ENCODE measurements around the gene MYH13. TPM values are rescaled to one million over a fixed set of nuclear protein-coding genes. Genes with fewer than 3 reads are reported as not detected.

Gene MYH13
- total and polyA plus RNA-seq, 2 of the 13 experiments (the other 11 are each of a cell fraction or from before 2014, with no cell fraction given), result not detected

DNA sequence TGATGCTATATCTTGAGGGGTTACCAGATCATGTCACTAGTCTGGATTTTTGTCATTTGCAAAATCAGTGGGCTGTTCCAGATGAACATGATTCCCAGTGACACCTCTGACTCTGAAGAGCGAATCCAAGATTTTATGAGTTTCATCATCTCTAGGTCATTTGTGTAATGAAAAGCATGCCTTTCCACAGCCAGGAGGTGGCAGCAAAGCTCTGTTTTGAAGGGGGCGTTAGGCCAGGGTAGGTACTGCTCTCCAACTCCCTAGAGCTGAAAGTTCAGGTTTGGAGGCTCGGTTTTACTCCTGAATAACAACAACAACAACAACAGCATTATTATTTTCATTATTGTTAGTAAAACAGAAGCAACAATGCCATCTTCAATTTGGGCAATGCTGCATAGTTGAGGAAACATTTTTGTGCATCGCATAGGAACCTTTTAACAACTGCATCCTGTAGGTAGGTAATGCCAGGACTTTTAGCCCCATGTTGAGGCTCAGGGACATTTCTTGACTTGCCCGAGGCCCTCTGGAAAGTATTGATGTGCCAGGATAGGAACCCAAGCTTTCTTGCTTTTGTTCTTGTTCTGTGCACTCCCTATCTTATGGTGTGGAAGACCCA lies 77.0 kb downstream of the MYH13 start:
- ATAC-seq (peak; percentile 90), FAIRE-seq (peak; percentile 59), DNase-seq (ENCODE audit: low spot score) (peak; percentile 52)
- no peak overlapping the region for H3K27ac ChIP-seq (ENCODE audit: extremely low read length, insufficient read depth, low read length)
- ChIA-PET POLR2A (no interaction called here), CTCF (ENCODE audit: low intra/inter-chr PET ratio, low total read pairs) (interaction anchor here (1.2 to 1.7 kb wide), 3 partner anchors 319 to 322 kb away, joined by 3 to 11 read pairs (median 6); no protein-coding TSS in a partner anchor)
- peaks cover 5% of the 10 kb centered on the region for H3K4me1 ChIP-seq (ENCODE audit: insufficient read depth, low read length)
- 0 out of 5 replicates have a peak, but pooled peaks cover 0 to 3% of the 10 kb centered on the region in 2 experiments for H3K27me3 ChIP-seq (ENCODE audit: control insufficient read depth in 1 of 2, insufficient read depth in 2 of 2, low read length in 2 of 2)
- WGBS (ENCODE audit: low lambda C conversion rate), result 20% methylated on average over 5 of the region's 5 CpGs
- H2AFZ ChIP-seq (ENCODE audit: low read length), result no peak overlapping the region
- H3K79me2 ChIP-seq (ENCODE audit: insufficient read depth, low read length), result no peaks in the 10 kb centered on the region
- no TSS peak for BruUV-seq (replicated peaks)
- no peak overlapping the region for H3K4me2 ChIP-seq (ENCODE audit: low read depth, low read length)
- H3K9ac ChIP-seq (ENCODE audit: insufficient read depth, low read depth, low read length), result no peak overlapping the region
- H3K9me3 ChIP-seq (ENCODE audit: low read length), result no peaks in the 10 kb centered on the region
- no peaks in the 10 kb centered on the region for H3K36me3 ChIP-seq (replicated peaks in 1 of 2; ENCODE audit: control insufficient read depth in 1 of 2, insufficient read depth in 2 of 2, low read length in 2 of 2)
- H4K20me1 ChIP-seq (ENCODE audit: insufficient read depth, low read length), result no peaks in the 10 kb centered on the region
- no peak overlapping the region for H3K4me3 ChIP-seq (replicated peaks in 1 of 3; ENCODE audit: insufficient read depth in 1 of 3, low read depth in 2 of 3, low read length in 3 of 3)
- in situ Hi-C loops (cut with HindIII; ENCODE audit: extremely low pct_ligation_motif_present, low pct_unique_long_range_greater_than_20kb) (no loop called here), intact Hi-C loops (cut with micrococcal nuclease; ENCODE audit: unreplicated experiment) (loop anchor here (1.0 kb wide), 1 partner anchor 318 kb away; no protein-coding TSS in a partner anchor)
- no peak for TF ChIP-seq ZNF558 (CRISPR knock-in tag; IDR thresholded peaks at IDR 0.05; ENCODE audit: borderline replicate concordance)
- no peak for TF ChIP-seq GABPB1 (CRISPR knock-in tag; IDR thresholded peaks at IDR 0.05)
- 0 out of 2 replicates have a peak, but pooled peaks have one; percentile 27 for TF ChIP-seq MIXL1 (CRISPR knock-in tag; IDR thresholded peaks at IDR 0.05)
- TF ChIP-seq, protein P1, sequence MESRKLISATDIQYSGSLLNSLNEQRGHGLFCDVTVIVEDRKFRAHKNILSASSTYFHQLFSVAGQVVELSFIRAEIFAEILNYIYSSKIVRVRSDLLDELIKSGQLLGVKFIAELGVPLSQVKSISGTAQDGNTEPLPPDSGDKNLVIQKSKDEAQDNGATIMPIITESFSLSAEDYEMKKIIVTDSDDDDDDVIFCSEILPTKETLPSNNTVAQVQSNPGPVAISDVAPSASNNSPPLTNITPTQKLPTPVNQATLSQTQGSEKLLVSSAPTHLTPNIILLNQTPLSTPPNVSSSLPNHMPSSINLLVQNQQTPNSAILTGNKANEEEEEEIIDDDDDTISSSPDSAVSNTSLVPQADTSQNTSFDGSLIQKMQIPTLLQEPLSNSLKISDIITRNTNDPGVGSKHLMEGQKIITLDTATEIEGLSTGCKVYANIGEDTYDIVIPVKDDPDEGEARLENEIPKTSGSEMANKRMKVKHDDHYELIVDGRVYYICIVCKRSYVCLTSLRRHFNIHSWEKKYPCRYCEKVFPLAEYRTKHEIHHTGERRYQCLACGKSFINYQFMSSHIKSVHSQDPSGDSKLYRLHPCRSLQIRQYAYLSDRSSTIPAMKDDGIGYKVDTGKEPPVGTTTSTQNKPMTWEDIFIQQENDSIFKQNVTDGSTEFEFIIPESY (CRISPR knock-in tag; IDR thresholded peaks at IDR 0.05), result no peak
- TF ChIP-seq, protein P2, sequence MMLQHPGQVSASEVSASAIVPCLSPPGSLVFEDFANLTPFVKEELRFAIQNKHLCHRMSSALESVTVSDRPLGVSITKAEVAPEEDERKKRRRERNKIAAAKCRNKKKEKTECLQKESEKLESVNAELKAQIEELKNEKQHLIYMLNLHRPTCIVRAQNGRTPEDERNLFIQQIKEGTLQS (CRISPR knock-in tag; IDR thresholded peaks at IDR 0.05), result 0 out of 2 replicates have a peak, but pooled peaks have one; percentile 53
- TF ChIP-seq GLI4 (CRISPR knock-in tag; IDR thresholded peaks at IDR 0.05; ENCODE audit: borderline replicate concordance), result no peak
- peak; percentile 87; the same call in 1 of the 2 replicates for TF ChIP-seq ZFP36L1 (CRISPR knock-in tag; IDR thresholded peaks at IDR 0.05)
- TF ChIP-seq HNRNPL (IDR thresholded peaks at IDR 0.05; ENCODE audit: low read depth, low read length), result no peak
- peak; percentile 67 for TF ChIP-seq CEBPG (CRISPR knock-in tag; IDR thresholded peaks at IDR 0.05)
- TF ChIP-seq, protein P3, sequence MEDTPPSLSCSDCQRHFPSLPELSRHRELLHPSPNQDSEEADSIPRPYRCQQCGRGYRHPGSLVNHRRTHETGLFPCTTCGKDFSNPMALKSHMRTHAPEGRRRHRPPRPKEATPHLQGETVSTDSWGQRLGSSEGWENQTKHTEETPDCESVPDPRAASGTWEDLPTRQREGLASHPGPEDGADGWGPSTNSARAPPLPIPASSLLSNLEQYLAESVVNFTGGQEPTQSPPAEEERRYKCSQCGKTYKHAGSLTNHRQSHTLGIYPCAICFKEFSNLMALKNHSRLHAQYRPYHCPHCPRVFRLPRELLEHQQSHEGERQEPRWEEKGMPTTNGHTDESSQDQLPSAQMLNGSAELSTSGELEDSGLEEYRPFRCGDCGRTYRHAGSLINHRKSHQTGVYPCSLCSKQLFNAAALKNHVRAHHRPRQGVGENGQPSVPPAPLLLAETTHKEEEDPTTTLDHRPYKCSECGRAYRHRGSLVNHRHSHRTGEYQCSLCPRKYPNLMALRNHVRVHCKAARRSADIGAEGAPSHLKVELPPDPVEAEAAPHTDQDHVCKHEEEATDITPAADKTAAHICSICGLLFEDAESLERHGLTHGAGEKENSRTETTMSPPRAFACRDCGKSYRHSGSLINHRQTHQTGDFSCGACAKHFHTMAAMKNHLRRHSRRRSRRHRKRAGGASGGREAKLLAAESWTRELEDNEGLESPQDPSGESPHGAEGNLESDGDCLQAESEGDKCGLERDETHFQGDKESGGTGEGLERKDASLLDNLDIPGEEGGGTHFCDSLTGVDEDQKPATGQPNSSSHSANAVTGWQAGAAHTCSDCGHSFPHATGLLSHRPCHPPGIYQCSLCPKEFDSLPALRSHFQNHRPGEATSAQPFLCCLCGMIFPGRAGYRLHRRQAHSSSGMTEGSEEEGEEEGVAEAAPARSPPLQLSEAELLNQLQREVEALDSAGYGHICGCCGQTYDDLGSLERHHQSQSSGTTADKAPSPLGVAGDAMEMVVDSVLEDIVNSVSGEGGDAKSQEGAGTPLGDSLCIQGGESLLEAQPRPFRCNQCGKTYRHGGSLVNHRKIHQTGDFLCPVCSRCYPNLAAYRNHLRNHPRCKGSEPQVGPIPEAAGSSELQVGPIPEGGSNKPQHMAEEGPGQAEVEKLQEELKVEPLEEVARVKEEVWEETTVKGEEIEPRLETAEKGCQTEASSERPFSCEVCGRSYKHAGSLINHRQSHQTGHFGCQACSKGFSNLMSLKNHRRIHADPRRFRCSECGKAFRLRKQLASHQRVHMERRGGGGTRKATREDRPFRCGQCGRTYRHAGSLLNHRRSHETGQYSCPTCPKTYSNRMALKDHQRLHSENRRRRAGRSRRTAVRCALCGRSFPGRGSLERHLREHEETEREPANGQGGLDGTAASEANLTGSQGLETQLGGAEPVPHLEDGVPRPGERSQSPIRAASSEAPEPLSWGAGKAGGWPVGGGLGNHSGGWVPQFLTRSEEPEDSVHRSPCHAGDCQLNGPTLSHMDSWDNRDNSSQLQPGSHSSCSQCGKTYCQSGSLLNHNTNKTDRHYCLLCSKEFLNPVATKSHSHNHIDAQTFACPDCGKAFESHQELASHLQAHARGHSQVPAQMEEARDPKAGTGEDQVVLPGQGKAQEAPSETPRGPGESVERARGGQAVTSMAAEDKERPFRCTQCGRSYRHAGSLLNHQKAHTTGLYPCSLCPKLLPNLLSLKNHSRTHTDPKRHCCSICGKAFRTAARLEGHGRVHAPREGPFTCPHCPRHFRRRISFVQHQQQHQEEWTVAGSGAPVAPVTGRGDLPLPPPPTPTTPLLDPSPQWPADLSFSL (CRISPR knock-in tag; IDR thresholded peaks at IDR 0.05), result no peak
- no peak for TF ChIP-seq TBP (CRISPR knock-in tag; IDR thresholded peaks at IDR 0.05)
- TF ChIP-seq, protein P4, sequence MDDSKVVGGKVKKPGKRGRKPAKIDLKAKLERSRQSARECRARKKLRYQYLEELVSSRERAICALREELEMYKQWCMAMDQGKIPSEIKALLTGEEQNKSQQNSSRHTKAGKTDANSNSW (CRISPR knock-in tag; IDR thresholded peaks at IDR 0.05; ENCODE audit: borderline replicate concordance), result no peak
- no peak for TF ChIP-seq KDM6A (CRISPR knock-in tag; IDR thresholded peaks at IDR 0.05; ENCODE audit: low read depth)
- peak; percentile 76 for TF ChIP-seq STAG1 (CRISPR knock-in tag; IDR thresholded peaks at IDR 0.05)
- TF ChIP-seq SIN3B (IDR thresholded peaks at IDR 0.05; ENCODE audit: low read length), result no peak

Measured in HepG2 (cell line).